C4-2B (cell line): ENCODE data around the gene EPB41L5.
"Not testable (repeated sequence)": the region's sequence is repeated elsewhere in the genome, so short reads cannot be mapped to it uniquely, and the experiment has no call there.

ENCODE experiments used
- H3K27ac ChIP-seq: fragments of 450-650 bp; 2 replicates; pipeline ENCODE4 v1.5.1; 2017
- ZFX ChIP-seq: fragments of 450-650 bp; IDR thresholded peaks from 2 replicates; pipeline ENCODE4 v1.6.1; 2017
- TF ChIP-seq, protein P1 (sequence below): fragments of 450-650 bp; conservative IDR thresholded peaks from 2 replicates; pipeline ENCODE4 v1.5.1; 2017; ENCODE audit warnings: mild to moderate bottlenecking

Gene EPB41L5

DNA sequence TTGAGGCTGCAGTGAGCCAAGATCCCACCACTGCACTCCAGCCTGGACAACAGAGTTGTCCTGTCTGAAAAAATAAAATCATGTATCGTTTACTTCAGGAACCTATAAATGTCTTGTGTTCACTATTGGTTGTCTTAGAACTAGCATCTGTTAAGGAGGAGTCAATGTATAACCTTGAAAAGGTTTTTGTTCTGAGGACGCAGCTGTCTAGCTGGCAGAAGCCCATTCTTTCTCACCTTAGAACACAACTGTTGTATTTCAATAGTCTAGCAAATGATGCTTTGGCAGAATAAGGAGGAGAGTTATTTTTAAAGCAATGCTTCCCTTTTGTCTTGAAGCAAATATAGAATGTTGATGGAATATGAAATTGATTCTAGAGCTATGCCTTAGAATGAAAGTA is 21.1 kb downstream of the EPB41L5 start:
- TF ChIP-seq ZFX = no peak
- TF ChIP-seq, protein P1, sequence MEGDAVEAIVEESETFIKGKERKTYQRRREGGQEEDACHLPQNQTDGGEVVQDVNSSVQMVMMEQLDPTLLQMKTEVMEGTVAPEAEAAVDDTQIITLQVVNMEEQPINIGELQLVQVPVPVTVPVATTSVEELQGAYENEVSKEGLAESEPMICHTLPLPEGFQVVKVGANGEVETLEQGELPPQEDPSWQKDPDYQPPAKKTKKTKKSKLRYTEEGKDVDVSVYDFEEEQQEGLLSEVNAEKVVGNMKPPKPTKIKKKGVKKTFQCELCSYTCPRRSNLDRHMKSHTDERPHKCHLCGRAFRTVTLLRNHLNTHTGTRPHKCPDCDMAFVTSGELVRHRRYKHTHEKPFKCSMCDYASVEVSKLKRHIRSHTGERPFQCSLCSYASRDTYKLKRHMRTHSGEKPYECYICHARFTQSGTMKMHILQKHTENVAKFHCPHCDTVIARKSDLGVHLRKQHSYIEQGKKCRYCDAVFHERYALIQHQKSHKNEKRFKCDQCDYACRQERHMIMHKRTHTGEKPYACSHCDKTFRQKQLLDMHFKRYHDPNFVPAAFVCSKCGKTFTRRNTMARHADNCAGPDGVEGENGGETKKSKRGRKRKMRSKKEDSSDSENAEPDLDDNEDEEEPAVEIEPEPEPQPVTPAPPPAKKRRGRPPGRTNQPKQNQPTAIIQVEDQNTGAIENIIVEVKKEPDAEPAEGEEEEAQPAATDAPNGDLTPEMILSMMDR = no peak
- no peak overlapping the region for H3K27ac ChIP-seq

DNA sequence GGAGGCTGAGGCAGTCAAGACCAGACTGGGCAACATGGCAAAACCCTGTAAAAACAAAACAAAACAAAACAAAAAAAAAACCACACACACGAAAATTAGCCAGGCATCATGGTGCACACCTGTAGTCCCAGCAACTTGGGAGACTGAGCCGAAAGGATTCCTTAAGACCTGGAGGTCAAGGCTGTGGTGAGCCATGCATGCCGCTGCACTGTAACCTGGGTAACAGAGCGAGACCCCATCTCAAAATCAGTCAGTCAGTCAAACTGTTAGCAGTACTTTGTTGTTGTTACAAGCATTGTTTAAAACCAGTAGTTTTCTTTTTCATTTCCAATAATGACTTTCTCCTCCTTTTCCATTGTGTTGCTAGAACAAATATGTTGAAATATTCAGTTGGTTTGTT is 21.7 kb downstream of the EPB41L5 start:
- TF ChIP-seq, protein P1 = no peak
- no peak for TF ChIP-seq ZFX
- H3K27ac ChIP-seq = no peak overlapping the region

DNA sequence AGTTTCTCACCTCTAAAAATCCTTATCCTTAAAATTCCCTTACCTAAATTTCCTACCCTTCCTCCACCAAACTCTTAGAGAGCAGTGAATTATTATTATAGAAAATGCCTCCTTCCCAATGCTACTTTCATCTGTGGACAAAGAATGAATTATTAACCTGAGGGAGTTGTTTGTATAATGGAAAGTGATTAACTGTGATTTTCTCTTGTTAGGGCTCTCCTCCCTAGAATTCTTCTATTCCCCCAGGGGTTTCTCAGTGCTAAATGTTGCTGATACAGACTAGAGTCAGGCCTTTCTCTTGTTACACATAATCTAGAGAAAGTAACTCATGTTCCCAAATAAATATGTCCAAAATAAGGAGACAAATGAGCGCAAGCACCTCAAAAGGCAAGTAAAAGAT is 23.3 kb downstream of the EPB41L5 start:
- H3K27ac ChIP-seq = no peak overlapping the region
- no peak for TF ChIP-seq ZFX
- TF ChIP-seq, protein P1 = no peak

DNA sequence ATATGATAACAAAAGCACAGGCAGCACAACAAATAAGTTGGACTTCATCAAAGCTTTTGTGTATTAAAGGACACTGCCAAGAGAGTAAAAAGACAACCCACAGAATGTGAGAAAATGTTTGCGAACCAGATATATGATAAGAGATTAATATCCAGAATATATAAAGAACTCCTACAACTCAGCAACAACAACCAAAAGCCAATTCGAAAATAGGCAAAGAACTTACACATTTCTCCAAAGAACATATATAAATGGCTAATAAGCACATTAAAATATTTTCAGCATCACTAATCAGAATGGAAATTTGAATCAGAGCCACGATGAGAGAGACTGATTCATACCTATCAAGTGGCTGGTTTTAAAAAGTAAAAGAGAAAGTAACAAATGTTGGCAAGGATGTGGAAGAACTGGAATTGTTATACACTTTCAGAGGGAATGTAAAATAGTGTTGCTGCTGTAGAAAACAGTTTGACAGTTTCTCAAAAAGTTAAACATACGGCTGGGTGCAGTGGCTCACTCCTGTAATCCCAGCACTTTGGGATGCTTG is 25.2 kb downstream of the EPB41L5 start:
- TF ChIP-seq, protein P1 = no peak
- TF ChIP-seq ZFX = no peak
- no peak overlapping the region for H3K27ac ChIP-seq

DNA sequence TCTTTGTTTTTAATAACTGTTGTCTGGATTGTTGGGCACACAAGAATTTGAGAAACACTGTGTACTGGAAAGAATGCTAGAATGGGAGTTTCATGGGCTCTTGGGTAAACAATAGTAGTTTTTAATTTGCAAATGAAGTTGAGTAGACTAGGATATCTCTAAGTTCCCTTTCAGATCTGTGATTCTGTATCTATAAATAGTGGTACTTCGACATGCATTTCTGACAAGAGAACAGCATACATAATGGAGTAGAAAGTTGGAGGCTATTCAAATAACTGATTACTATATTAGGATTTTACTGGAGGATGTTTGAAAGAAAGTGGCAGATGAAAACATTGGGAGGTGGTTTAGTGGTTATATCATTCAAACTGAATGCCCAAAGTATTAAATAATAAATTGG is 29.5 kb downstream of the EPB41L5 start:
- no peak overlapping the region for H3K27ac ChIP-seq
- no peak for TF ChIP-seq ZFX
- TF ChIP-seq, protein P1 = no peak

DNA sequence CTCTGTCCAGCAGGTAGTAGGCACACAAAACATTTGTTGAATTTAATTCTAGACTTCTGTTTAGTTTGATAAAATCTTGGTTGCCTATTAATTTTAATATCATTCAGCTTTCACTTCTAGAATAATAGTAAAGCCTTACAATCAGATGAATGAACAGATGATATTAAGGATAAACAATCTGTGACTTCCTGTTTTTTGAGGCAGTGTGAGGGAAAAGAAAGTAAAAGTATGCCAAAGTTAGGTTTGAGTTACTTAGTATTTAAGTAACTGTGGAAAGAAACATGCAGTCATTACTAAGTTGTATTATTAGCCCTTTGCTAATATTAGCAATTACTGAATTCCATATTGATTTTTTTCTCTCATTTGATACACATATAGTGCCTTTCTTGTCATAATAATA is 31.5 kb downstream of the EPB41L5 start:
- TF ChIP-seq, protein P1 = no peak
- no peak for TF ChIP-seq ZFX
- no peak overlapping the region for H3K27ac ChIP-seq

DNA sequence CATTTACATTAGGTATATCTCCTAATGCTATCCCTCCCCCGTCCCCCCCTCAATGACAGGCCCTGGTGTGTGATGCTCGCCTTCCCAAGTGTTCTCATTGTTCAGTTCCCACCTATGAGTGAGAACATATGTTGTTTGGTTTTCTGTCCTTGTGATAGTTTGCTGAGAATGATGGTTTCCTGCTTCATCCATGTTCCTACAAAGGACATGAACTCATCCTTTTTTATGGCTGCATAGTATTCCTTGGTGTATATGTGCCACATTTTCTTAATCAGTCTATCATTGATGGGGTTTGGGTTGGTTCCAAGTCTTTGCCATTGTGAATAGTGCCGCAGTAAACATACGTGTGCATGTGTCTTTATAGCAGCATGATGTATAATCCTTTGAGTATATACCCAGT is 32.9 kb downstream of the EPB41L5 start:
- not testable (repeated sequence) for H3K27ac ChIP-seq

DNA sequence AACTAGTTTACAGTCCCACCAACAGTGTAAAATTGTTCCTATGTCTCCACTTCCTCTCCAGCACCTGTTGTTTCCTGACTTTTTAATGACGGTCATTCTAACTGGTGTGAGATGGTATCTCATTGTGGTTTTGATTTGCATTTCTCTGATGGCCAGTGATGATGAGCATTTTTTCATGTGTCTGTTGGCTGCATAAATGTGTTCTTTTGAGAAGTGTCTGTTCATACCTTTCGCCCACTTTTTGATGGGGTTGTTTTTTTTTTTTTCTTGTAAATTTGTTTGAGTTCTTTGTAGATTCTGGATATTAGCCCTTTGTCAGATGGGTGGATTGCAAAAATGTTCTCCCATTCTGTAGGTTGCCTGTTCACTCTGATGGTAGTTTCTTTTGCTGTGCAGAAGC is 33.4 kb downstream of the EPB41L5 start:
- not testable (repeated sequence) for H3K27ac ChIP-seq

DNA sequence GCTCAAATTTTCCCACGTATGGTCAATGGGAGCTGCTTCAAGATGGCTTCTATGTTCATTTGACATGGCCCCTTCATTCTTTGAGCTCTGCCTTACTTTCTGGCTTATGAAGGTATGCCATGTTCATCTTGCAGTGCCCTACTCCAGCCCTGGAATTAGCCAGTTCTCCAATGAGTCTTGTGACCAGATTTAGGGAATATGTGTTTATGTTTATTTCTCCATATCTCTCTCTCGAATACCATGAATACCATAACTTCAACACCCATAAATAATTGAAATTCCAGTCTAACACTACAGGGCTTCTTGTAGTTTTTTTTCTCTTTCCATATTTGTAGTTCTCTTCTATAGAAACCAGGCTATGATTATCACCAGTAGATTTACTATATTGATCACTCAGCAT is 39.7 kb downstream of the EPB41L5 start:
- TF ChIP-seq ZFX = no peak
- TF ChIP-seq, protein P1 = no peak
- H3K27ac ChIP-seq = no peak overlapping the region
